ENCODE measurements around the gene DMPK.

Gene DMPK

GRCh38 chr19:45782162-45782691, at the start of gene DMPK:
TSS of gene DMPK (minus strand) at chr19:45782490. CDS start at chr19:45782352, 138 bp downstream.
- peak; percentile 68 for DNase-seq (ENCODE audit: low read depth)

GRCh38 chr19:45828945-45829344, 46.7 kb upstream of the DMPK start:
- Histone ChIP-seq H3K9me3 (ENCODE audit: control insufficient read depth, low read length) (no peaks in the 10 kb centered on the region), H3K27me3 (replicated peaks; ENCODE audit: control insufficient read depth, insufficient read depth, low read length) (no peaks in the 10 kb centered on the region)

More at GRCh38 chr19:45782162-45782691, at the start of gene DMPK:
- peak within 1 kb of the TSS; percentile 96 for H3K9ac ChIP-seq (ENCODE audit: low read length)
- H3K36me3 ChIP-seq (ENCODE audit: control insufficient read depth, insufficient read depth, low read length, severe bottlenecking): peaks cover 43% of the 10 kb centered on the region
- no peaks in the 10 kb centered on the region for H3K9me3 ChIP-seq (ENCODE audit: control insufficient read depth, low read length)
- H3K4me1 ChIP-seq (ENCODE audit: control insufficient read depth, insufficient read depth, low read length): peaks cover 36% of the 10 kb centered on the region
- H3K27me3 ChIP-seq (replicated peaks; ENCODE audit: control insufficient read depth, insufficient read depth, low read length): no peaks in the 10 kb centered on the region
- H3K4me3 ChIP-seq (ENCODE audit: low read length): peak within 1 kb of the TSS; percentile 88

GRCh38 chr19:45828523-45828922, 46.2 kb upstream of the DMPK start:
- no peak overlapping the region for H3K4me3 ChIP-seq (ENCODE audit: low read length)
- no peak overlapping the region for H3K9ac ChIP-seq (ENCODE audit: low read length)

More at GRCh38 chr19:45828945-45829344, 46.7 kb upstream of the DMPK start:
- no peak overlapping the region for H3K9ac ChIP-seq (ENCODE audit: low read length)
- no peak overlapping the region for H3K4me3 ChIP-seq (ENCODE audit: low read length)
- no peak for DNase-seq (ENCODE audit: low read depth)
- no peaks in the 10 kb centered on the region for H3K4me1 ChIP-seq (ENCODE audit: control insufficient read depth, insufficient read depth, low read length)
- H3K36me3 ChIP-seq (ENCODE audit: control insufficient read depth, insufficient read depth, low read length, severe bottlenecking): peaks cover 90% of the 10 kb centered on the region

GRCh38 chr19:45827459-45828093, 45.3 kb upstream of the DMPK start:
- Histone ChIP-seq H3K9ac (ENCODE audit: low read length) (no peak overlapping the region), H3K4me3 (ENCODE audit: low read length) (no peak overlapping the region), H3K27me3 (replicated peaks; ENCODE audit: control insufficient read depth, insufficient read depth, low read length) (no peaks in the 10 kb centered on the region), H3K4me1 (ENCODE audit: control insufficient read depth, insufficient read depth, low read length) (no peaks in the 10 kb centered on the region), H3K9me3 (ENCODE audit: control insufficient read depth, low read length) (no peaks in the 10 kb centered on the region), H3K36me3 (ENCODE audit: control insufficient read depth, insufficient read depth, low read length, severe bottlenecking) (peaks cover 92% of the 10 kb centered on the region)
- no peak for DNase-seq (ENCODE audit: low read depth)

More at GRCh38 chr19:45828523-45828922, 46.2 kb upstream of the DMPK start:
- DNase-seq (ENCODE audit: low read depth): no peak
- Histone ChIP-seq H3K36me3 (ENCODE audit: control insufficient read depth, insufficient read depth, low read length, severe bottlenecking) (peaks cover 90% of the 10 kb centered on the region), H3K27me3 (replicated peaks; ENCODE audit: control insufficient read depth, insufficient read depth, low read length) (no peaks in the 10 kb centered on the region), H3K4me1 (ENCODE audit: control insufficient read depth, insufficient read depth, low read length) (no peaks in the 10 kb centered on the region), H3K9me3 (ENCODE audit: control insufficient read depth, low read length) (no peaks in the 10 kb centered on the region)

- H3K4me1 ChIP-seq (ENCODE audit: control insufficient read depth, insufficient read depth, low read length): no peaks in the 10 kb centered on the region
- DNase-seq (ENCODE audit: low read depth): no peak
- H3K4me3 ChIP-seq (ENCODE audit: low read length): no peak overlapping the region
- no peaks in the 10 kb centered on the region for H3K27me3 ChIP-seq (replicated peaks; ENCODE audit: control insufficient read depth, insufficient read depth, low read length)
- H3K9me3 ChIP-seq (ENCODE audit: control insufficient read depth, low read length): no peaks in the 10 kb centered on the region
- no peak overlapping the region for H3K9ac ChIP-seq (ENCODE audit: low read length)
- H3K36me3 ChIP-seq (ENCODE audit: control insufficient read depth, insufficient read depth, low read length, severe bottlenecking): peaks cover 89% of the 10 kb centered on the region
Measured at GRCh38 chr19:45826934-45827333, 44.6 kb upstream of the DMPK start.

- H3K9ac ChIP-seq (ENCODE audit: low read length): no peak overlapping the region
- H3K4me3 ChIP-seq (ENCODE audit: low read length): no peak overlapping the region
- no peaks in the 10 kb centered on the region for H3K27me3 ChIP-seq (replicated peaks; ENCODE audit: control insufficient read depth, insufficient read depth, low read length)
- no peak for DNase-seq (ENCODE audit: low read depth)
- no peaks in the 10 kb centered on the region for H3K4me1 ChIP-seq (ENCODE audit: control insufficient read depth, insufficient read depth, low read length)
- H3K36me3 ChIP-seq (ENCODE audit: control insufficient read depth, insufficient read depth, low read length, severe bottlenecking): peaks cover 84% of the 10 kb centered on the region
- H3K9me3 ChIP-seq (ENCODE audit: control insufficient read depth, low read length): no peaks in the 10 kb centered on the region
Measured at GRCh38 chr19:45825917-45826893, 43.9 kb upstream of the DMPK start.

GRCh38 chr19:45825263-45825605, 42.9 kb upstream of the DMPK start:
- no peaks in the 10 kb centered on the region for H3K4me1 ChIP-seq (ENCODE audit: control insufficient read depth, insufficient read depth, low read length)
- H3K9ac ChIP-seq (ENCODE audit: low read length): no peak overlapping the region
- H3K36me3 ChIP-seq (ENCODE audit: control insufficient read depth, insufficient read depth, low read length, severe bottlenecking): peaks cover 84% of the 10 kb centered on the region
- DNase-seq (ENCODE audit: low read depth): no peak
- H3K9me3 ChIP-seq (ENCODE audit: control insufficient read depth, low read length): no peaks in the 10 kb centered on the region
- H3K4me3 ChIP-seq (ENCODE audit: low read length): no peak overlapping the region
- H3K27me3 ChIP-seq (replicated peaks; ENCODE audit: control insufficient read depth, insufficient read depth, low read length): no peaks in the 10 kb centered on the region

GRCh38 chr19:45824531-45825262, 42.4 kb upstream of the DMPK start:
- no peak overlapping the region for H3K9ac ChIP-seq (ENCODE audit: low read length)
- no peaks in the 10 kb centered on the region for H3K27me3 ChIP-seq (replicated peaks; ENCODE audit: control insufficient read depth, insufficient read depth, low read length)
- H3K9me3 ChIP-seq (ENCODE audit: control insufficient read depth, low read length): no peaks in the 10 kb centered on the region
- H3K4me3 ChIP-seq (ENCODE audit: low read length): no peak overlapping the region
- no peaks in the 10 kb centered on the region for H3K4me1 ChIP-seq (ENCODE audit: control insufficient read depth, insufficient read depth, low read length)
- H3K36me3 ChIP-seq (ENCODE audit: control insufficient read depth, insufficient read depth, low read length, severe bottlenecking): peaks cover 84% of the 10 kb centered on the region
- no peak for DNase-seq (ENCODE audit: low read depth)

- Histone ChIP-seq H3K27me3 (replicated peaks; ENCODE audit: control insufficient read depth, insufficient read depth, low read length) (no peaks in the 10 kb centered on the region), H3K4me3 (ENCODE audit: low read length) (no peak overlapping the region), H3K4me1 (ENCODE audit: control insufficient read depth, insufficient read depth, low read length) (no peaks in the 10 kb centered on the region), H3K9me3 (ENCODE audit: control insufficient read depth, low read length) (no peaks in the 10 kb centered on the region), H3K36me3 (ENCODE audit: control insufficient read depth, insufficient read depth, low read length, severe bottlenecking) (peaks cover 78% of the 10 kb centered on the region), H3K9ac (ENCODE audit: low read length) (no peak overlapping the region)
- no peak for DNase-seq (ENCODE audit: low read depth)
Measured at GRCh38 chr19:45824041-45824471, 41.8 kb upstream of the DMPK start.

GRCh38 chr19:45823182-45823581, 40.9 kb upstream of the DMPK start:
- DNase-seq (ENCODE audit: low read depth): no peak
- Histone ChIP-seq H3K9ac (ENCODE audit: low read length) (no peak overlapping the region), H3K27me3 (replicated peaks; ENCODE audit: control insufficient read depth, insufficient read depth, low read length) (no peaks in the 10 kb centered on the region), H3K4me3 (ENCODE audit: low read length) (no peak overlapping the region), H3K4me1 (ENCODE audit: control insufficient read depth, insufficient read depth, low read length) (no peaks in the 10 kb centered on the region), H3K9me3 (ENCODE audit: control insufficient read depth, low read length) (no peaks in the 10 kb centered on the region), H3K36me3 (ENCODE audit: control insufficient read depth, insufficient read depth, low read length, severe bottlenecking) (peaks cover 69% of the 10 kb centered on the region)

- no peak for DNase-seq (ENCODE audit: low read depth)
- Histone ChIP-seq H3K27me3 (replicated peaks; ENCODE audit: control insufficient read depth, insufficient read depth, low read length) (no peaks in the 10 kb centered on the region), H3K36me3 (ENCODE audit: control insufficient read depth, insufficient read depth, low read length, severe bottlenecking) (peaks cover 65% of the 10 kb centered on the region), H3K9ac (ENCODE audit: low read length) (no peak overlapping the region), H3K4me3 (ENCODE audit: low read length) (no peak overlapping the region), H3K9me3 (ENCODE audit: control insufficient read depth, low read length) (no peaks in the 10 kb centered on the region), H3K4me1 (ENCODE audit: control insufficient read depth, insufficient read depth, low read length) (no peaks in the 10 kb centered on the region)
Measured at GRCh38 chr19:45822716-45823115, 40.4 kb upstream of the DMPK start.

All from adipocyte (in vitro differentiated cells).